BJ (cell line): ENCODE results near the gene RECK. TPM values are rescaled to one million over a fixed set of nuclear protein-coding genes. Genes with fewer than 3 reads are reported as not detected.

ENCODE experiments used
- CTCF ChIA-PET: fragments of 350-600 bp; formaldehyde crosslinking; extraction: SDS; loops from one replicate; lab custom pipeline; 2021; ENCODE audit warnings: antibody characterized with exemption, inconsistent platforms; lab: Yijun Ruan, JAX
- POLR2A ChIA-PET: fragments of 300-600 bp; sonication (Branson Sonifier 250); formaldehyde crosslinking; extraction: SDS; loops from one replicate; lab custom pipeline; 2021; ENCODE audit warnings: antibody characterized with exemption; lab: Charles Lee
- DNase-seq: peaks from one replicate; pipeline ENCODE4 v3.0.0-alpha.2; 2011; ENCODE audit warnings: low read depth
- H3K27me3 ChIP-seq: 2 replicates; pipeline ENCODE4 v1.6.0; 2011; ENCODE audit warnings: low read length; ENCODE audit not compliant: control insufficient read depth, insufficient read depth
- H3K36me3 ChIP-seq: 2 replicates; pipeline ENCODE4 v1.5.1; 2011; ENCODE audit warnings: low read length; ENCODE audit not compliant: control insufficient read depth, insufficient read depth
- H3K4me3 ChIP-seq: 2 replicates; pipeline ENCODE4 v1.5.1; 2011; ENCODE audit warnings: low read depth, mild to moderate bottlenecking, control low read depth, low read length
- polyA plus RNA-seq: library from polyadenylated mRNA; depleted of rRNA; stranded (reverse); fragments of >200 nt; gene quantifications from 2 replicates; pipeline ENCODE4 v1.2.3, GENCODE V29; 2011
- TF ChIP-seq, protein P1 (sequence below): IDR thresholded peaks from 2 replicates; pipeline ENCODE4 v1.5.1; 2011; ENCODE audit warnings: low read depth, mild to moderate bottlenecking, control low read depth, inconsistent platforms, low read length, moderate library complexity; ENCODE audit not compliant: insufficient read depth

Gene RECK
- polyA plus RNA-seq, 1 experiment: 59.8 TPM

DNA sequence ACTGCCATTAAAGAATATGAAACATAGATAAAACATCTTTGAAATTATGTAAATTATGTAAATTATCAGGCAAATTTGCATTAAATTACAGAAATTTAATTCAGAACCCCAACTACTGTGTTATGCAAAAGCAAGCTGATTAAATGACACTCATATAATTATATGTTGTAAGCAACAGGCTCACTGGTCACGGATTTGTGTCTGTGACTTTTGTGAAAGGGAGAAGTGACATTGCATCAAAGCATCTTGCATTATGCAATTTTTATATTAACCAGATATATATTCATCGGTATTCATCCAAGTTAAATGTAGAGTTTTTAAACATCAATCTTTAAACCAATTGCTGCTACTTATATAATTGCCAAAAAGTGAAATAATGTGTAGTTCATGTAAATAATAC lies 86.8 kb downstream of the RECK start:
- Histone ChIP-seq H3K36me3 (peaks cover 24% of the 10 kb centered on the region), H3K4me3 (no peak overlapping the region), H3K27me3 (no peaks in the 10 kb centered on the region)
- ChIA-PET CTCF (interaction anchor here (0.6 to 1.0 kb wide), 3 partner anchors 11 to 217 kb away, joined by 3 to 4 read pairs (median 3); partner anchors contain the start of gene HRCT1), POLR2A (interaction anchor here (0.6 kb wide), 1 partner anchor 71 kb away, joined by 4 read pairs; no protein-coding TSS in a partner anchor)
- TF ChIP-seq, protein P1, sequence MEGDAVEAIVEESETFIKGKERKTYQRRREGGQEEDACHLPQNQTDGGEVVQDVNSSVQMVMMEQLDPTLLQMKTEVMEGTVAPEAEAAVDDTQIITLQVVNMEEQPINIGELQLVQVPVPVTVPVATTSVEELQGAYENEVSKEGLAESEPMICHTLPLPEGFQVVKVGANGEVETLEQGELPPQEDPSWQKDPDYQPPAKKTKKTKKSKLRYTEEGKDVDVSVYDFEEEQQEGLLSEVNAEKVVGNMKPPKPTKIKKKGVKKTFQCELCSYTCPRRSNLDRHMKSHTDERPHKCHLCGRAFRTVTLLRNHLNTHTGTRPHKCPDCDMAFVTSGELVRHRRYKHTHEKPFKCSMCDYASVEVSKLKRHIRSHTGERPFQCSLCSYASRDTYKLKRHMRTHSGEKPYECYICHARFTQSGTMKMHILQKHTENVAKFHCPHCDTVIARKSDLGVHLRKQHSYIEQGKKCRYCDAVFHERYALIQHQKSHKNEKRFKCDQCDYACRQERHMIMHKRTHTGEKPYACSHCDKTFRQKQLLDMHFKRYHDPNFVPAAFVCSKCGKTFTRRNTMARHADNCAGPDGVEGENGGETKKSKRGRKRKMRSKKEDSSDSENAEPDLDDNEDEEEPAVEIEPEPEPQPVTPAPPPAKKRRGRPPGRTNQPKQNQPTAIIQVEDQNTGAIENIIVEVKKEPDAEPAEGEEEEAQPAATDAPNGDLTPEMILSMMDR: no peak
- no peak for DNase-seq

DNA sequence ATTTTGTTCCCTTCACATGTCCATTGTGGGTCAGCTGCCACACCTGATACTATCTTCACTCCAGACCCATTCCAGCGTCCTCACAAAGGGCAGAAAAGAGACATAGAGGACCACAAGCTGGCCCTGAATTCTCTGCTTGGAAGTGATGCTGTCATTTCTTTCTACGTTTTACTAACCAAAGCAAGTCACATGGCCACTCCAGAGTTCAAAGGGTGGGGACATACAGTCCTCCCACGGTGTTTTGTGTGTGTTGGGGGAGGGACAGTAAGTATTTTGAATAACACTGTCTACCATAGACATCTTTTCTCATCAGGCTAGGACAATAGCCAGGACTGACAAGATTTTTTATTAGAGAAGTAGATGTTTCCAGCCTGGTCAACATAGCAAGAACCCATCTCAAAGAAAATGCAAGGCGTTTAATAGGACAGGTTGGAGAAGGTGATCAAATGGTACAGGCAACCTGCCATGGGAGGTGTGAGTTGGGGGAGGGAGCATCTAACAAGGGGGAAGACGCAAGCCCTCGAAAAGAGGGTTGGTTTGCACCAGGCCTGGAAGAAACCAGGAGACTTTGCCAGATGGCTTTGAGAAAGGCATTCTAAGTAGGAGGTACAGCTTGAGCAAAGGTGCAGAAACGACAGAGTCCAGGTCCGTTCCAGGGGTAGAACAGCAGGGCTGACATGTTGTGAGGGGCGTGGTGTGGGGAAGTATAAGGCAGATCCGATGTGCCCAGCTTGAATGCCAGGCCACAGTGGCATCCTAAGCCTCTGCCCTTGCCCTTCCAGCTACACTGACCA lies 88.5 kb downstream of the RECK start:
- no peak for DNase-seq
- Histone ChIP-seq H3K36me3 (peaks cover 19% of the 10 kb centered on the region), H3K27me3 (no peaks in the 10 kb centered on the region), H3K4me3 (no peak overlapping the region)
- ChIA-PET POLR2A (no interaction called here), CTCF (no interaction called here)
- TF ChIP-seq, protein P1: no peak

DNA sequence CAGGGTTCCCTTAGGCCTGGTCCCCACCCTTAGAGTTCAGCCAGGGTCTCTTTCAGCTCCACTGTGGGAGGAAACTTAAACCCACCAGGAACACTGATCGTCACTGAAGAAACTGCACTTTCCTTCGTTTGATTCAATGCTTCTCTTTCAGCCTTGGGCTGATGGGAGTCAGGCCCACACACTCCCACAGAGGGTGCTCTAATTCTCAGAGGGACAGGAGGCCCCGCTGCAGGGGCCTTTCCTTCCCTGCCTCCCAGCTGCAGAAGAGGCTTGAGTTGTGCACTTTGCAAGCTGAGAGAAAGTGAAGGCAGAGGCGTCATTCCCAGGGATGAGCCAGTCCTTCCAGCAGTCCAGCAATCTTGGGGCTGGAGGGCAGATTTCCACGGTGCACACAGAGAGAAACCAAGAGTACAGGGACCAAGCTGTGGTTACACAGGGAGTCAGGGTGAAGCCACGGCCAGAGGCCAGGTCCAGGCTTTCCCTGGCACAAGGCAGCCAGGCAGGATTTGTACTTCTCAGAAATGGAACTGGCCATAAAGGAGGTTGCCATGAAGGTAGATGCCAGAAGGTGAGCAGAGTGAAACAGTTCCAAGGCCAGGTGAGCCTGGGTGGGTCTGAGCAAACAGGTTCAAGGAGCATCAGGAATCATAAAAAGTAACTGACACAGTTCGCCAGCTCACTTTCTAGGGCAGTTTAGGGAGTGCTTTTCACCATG lies 89.5 kb downstream of the RECK start:
- no peaks in the 10 kb centered on the region for H3K27me3 ChIP-seq
- H3K4me3 ChIP-seq: no peak overlapping the region
- TF ChIP-seq, protein P1: no peak
- POLR2A ChIA-PET: no interaction called here
- peaks cover 14% of the 10 kb centered on the region for H3K36me3 ChIP-seq
- CTCF ChIA-PET: no interaction called here
- no peak for DNase-seq

DNA sequence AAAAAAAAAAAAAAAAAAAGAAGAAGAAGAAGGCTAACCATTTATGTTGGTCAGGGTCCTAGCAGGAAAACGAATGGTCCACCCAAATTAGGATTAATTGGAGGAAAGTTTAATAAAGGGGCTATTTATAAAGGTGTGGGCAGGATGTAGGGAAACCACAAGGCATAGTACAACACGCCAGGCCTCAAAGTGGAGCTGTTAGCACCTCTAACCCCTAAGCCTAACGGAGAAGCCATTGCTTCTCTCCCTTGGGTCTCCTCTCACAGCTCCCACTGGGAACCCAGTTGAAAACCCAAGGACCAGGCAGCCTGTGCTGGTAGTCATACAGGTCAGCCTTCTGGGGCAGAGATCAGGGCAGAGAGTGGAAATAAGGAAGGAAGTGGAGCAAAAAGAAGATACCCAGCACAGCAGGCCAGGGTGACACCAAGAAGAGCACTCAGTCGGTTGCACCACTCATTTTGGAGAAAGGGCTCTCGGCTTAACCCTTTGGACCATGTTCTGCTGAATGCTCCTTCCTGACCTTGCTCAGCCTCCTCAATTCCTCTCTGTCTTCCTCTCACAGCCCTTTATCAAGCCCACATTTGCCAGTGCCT lies 91.0 kb downstream of the RECK start:
- TF ChIP-seq, protein P1: no peak
- ChIA-PET POLR2A (no interaction called here), CTCF (no interaction called here)
- Histone ChIP-seq H3K27me3 (no peaks in the 10 kb centered on the region), H3K36me3 (peaks cover 7% of the 10 kb centered on the region), H3K4me3 (no peak overlapping the region)
- no peak for DNase-seq

GRCh38 chr9:36128349-36128748 lies 91.6 kb downstream of the RECK start:
- Histone ChIP-seq H3K27me3 (no peaks in the 10 kb centered on the region), H3K4me3 (no peak overlapping the region), H3K36me3 (peaks cover 5% of the 10 kb centered on the region)
- ChIA-PET POLR2A (no interaction called here), CTCF (no interaction called here)
- TF ChIP-seq, protein P1: no peak
- no peak for DNase-seq
